Measurements from ENCODE around the gene CTNNA3.

CTNNA3 gene

DNA sequence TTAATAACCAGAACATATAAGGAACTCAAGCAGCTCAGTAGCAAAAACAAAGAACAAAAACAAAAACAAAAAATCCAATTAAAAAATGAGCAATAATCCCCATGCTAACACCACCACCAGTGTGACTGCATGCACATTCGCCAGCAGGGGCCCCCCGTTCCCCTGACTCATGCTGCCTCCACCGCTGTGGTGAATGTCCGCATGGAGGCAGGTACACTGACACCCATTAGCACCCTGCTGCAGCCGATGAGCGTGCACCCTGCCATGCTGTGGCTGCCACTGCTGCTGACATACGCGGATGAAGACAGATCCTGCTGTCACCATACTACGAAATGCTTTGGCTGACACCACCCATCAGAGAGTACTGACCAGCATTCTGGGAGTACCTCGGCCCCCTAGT is 1091.8 kb downstream of the CTNNA3 start:
- no peak for DNase-seq

DNA sequence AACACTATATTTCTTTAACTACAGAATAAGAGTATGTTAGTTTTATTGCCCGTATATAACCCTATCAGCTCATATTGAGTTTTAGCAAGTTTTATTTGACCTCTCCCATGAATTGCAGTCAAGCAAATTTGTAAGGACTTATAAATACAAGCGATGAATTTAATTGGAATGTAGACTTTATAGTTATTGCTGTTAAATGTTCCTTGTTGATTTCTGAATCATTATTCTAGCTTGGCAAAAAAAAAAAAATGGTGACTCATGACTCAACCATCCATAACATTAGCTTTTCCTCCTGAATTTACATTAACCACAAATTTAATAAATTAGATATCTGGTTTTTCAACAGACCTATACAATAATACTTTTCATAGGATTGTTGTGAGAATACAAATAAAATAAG is 1104.1 kb downstream of the CTNNA3 start:
- DNase-seq, result no peak

DNA sequence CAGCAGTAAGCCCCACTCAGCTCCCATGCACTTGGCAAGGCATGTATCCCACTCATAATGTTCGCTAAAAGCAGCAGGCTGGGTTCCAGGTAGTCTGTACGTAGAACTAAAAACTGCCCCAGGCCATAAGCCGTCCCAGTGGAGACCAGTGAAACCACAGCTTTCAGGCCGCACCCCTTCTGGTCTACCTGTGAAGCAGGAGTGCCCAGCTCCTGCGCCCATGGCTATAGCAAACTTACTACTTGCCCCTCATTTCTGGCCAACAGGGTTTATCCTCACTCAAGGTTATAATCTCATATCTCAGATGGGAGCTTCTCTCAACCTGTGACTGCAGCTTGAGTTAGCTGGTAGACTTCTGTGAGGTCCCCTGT is 1108.3 kb downstream of the CTNNA3 start:
- DNase-seq, result no peak

DNA sequence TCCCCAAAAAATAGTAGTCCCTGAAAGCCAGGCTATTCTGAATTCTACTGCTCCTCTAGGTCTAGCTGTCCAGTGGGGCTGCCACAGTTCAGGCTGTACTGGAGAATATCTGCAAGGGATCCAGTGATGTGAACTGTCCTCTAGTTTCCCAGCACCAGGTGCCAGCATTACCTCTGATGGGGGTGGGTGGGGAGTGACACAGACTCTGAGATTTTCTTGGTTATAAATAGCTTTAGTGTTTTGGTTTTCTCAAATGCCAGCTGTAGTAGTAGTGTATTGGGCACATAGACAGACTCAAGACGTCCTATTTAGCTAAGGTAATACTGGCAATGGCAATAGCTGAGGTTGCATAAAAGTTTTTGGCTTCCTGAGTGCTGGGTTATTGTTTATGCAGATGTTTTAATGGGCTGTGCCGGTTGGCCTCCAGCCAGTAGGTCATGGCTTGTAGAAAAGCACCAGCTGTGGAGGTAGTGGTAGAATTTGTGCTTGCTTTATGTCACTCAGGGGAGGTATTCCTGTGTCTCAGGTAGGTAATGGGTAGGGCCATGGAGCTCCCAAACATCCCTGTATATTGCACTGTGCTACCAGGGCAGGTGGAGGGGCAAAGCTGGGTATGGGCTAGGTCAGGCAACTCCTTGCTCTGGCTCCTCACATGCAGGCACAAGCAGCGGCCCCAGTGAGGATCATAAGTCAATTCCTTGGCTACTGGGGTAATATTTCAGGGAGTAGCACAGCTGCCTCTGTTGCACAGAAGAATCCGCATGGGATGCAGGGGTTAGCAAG is 1108.9 kb downstream of the CTNNA3 start:
- DNase-seq, result no peak

DNA sequence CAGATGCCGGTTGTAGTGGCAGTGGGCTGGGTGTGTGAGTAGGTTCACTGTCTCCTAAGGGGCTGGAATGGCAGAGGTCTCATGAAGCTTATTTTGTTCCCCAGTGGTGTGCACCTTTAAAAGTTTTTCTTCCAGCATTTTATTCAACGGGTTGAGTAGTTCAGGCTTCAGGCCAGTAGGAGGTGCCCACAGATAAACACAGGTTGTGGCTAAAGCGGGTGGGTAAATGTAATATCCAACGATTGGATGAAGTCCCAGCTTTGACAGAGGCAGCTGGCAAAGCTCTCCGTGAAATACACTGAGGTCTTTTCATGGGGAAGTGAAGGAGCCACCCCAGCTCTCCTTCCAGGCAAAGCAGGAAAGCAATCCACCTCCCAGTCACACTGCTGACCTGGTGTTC is 1109.9 kb downstream of the CTNNA3 start:
- no peak for DNase-seq

DNA sequence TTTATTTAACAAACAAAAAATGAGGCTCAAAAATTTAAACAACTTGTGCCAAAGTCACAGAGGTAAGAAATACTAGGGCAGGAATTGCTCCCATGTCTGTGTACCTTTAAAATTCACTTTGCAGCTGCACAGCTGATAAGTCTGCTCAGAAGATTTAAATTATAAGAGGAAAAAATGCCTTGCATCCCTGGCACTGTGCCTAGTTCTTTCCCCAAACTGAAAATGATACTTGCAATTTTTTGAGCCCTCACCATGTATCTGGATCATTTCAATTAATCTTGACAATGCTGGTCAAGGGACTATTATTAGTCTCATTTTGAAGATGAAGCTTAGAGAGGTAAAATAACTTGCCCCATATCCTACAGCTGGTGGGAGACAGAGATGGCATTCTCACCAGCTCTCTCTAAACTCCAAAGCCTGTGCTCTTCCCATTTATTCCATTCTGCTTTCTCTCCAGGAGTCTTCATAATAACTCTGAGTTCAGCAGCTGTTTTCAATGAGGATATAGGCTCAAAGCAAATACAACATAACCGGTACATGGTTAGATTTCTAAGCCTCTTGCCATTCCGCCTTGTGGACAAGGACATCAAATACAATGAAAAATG is 1120.6 kb downstream of the CTNNA3 start:
- DNase-seq, result no peak

DNA sequence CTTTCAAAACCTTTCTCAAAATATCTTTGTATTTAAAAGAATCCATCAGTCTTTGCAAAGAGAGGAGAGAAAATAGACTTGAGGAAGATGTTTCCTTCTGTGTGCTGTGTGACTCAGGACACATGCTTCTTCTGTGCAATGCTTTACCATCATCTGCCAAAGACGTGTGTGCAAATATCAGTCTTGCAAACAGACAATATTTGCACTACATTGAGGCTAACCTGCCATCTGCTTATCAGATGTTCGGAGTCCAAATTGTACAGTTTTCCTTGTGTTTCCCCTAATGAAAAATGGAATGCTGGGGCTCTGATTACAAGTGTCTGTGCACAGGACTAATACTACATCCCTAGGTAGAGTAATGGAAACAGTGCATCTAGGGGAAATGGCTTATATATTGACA is 1123.3 kb downstream of the CTNNA3 start:
- DNase-seq, result peak in 1 of 2 experiments; percentile 3

DNA sequence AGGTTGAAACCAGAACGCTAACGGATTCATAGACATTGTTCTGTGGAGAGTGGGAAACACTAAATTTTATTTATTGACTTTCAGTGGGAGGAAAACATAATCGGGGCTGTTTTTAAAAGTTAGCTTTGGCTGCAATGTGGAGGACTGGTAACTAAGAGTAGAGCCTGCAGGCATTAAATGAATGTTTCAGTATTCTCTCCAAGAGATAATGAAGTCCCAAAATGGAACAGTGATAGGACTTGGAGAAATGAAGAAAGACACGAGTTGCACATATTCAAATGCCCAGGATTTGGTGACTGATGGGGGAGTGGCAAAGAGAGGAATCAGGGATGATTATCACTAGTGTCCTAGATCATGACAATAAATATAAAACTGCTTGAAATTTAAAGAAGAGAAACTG is 1130.0 kb downstream of the CTNNA3 start:
- DNase-seq, result no peak

DNA sequence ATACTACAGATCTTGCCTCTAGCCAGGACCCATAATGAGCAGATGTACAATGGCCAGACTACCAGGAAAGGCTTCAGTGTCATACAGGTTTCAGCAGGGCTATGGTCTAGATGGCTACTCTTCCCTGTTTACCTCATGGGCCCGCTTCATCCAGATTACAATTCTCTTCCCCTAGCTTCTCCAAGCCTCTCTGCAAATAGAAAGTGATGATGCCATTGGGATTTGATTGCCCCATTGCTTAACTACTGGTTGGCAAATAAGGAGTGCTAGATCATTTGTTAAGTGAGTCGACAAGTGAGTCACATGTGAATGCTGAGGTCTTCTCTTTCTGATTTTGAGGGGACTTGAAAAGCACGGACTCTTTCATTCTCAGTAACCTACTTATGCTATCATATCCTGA is 1131.7 kb downstream of the CTNNA3 start:
- DNase-seq, result no peak

DNA sequence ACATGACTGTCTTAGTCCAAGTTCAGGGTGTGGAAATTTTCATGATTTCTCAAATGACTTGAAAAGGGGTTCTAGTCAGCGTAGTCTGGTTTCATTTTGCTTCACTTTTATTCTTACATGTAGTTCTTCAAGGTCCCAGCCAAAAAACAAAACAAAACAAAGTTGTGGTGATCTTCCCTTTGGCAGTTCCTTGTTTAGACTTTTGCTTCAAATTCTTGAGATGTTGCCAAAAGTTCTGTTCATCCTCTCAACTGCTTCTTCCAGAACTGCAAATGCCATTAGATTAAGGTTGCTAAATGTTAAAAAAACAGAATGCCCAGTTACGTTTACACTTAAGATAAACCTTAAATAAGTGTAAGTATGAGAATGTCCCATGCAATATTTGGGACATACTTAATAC is 1140.9 kb downstream of the CTNNA3 start:
- no peak for DNase-seq

DNA sequence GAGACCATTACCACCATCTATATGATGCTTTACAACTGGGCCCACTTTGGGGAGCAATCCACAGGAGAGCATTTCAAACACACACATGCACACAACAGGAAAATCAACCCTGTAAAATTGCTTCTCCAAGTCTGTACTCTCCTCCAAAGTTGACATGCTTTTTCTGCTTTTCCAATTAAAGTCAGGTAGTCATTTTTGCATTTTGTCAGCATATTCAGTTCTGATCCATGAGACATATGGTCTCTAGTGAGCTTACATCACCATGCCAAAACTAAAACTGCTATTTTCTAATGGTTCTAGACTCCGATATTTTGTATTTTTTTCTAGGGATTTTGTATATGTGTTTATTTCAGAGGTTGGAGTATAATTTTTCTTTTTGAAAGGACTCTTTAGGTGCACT is 1143.7 kb downstream of the CTNNA3 start:
- no peak for DNase-seq

DNA sequence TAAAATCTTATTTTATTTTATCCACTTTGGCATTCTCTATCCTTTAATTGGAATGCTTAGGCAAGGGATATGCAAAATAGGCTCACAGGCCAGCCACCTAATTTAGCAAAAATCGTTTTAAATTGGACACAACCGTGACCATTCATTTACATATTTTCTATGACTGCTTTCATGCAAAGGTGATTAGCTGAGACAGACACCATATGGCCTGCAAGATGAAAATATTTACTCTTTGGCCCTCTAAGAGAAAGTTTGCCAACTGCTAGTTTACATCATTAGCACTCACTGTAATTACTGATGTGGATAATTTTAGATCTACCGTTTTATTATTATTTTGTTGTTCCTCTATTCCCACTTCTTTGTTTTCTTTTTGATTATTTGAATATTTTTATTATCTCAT is 1145.6 kb downstream of the CTNNA3 start:
- peak in 1 of 2 experiments; percentile 27 for DNase-seq

DNA sequence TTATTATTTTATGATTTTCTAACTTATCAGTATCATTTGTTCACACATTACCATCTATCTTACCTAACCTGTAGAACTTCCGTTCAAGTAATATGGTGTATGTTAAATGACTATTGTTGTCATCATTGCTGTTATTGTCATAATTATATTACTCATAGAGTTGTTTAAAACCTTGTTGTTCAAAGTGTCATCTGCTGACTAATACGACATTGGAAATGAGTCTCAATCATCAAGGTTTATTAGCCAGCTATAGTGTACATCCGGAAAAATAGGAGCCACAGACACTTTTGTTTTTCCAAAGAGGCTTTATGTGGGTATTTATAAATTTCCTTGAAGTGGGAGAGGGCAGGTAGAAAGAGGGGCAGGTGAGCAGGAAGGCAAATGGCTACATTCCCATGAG is 1157.1 kb downstream of the CTNNA3 start:
- no peak for DNase-seq

DNA sequence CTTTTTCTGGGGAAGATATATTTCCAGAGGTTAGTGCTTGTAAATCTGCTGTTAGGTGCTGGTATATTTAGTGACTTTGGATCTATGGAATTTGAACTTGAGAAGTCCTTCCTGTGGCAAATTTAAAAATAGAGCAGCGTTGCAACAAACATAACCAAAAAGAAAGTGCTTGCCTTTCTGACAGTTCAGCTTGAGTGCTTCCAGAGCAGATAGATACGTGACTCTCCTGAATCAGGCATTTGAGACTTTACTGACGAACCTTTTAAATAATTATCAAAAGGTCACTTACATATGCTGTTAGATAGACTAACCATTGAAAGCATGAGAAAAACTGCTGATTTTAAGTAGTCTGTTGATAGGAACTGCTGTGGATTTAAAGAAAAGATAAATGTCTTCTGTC is 1157.6 kb downstream of the CTNNA3 start:
- no peak for DNase-seq

DNA sequence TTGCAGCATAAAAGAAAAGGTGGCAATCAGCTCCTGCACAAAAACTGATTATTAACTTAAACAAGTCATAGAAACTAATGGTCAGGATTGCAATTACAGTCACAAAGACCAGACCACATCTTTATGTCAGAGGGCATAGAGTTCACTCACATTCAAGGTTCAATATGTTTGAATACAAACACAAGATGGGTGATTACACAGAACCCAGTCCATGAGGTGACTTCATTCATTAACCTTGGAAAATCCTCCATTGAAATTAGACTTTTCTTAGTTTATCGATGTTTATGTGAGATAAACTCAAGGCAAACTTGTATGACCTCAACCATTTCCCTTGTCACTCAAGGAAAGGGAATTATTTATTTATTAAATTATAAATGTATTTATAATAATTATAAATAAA is 1158.8 kb downstream of the CTNNA3 start:
- no peak for DNase-seq

DNA sequence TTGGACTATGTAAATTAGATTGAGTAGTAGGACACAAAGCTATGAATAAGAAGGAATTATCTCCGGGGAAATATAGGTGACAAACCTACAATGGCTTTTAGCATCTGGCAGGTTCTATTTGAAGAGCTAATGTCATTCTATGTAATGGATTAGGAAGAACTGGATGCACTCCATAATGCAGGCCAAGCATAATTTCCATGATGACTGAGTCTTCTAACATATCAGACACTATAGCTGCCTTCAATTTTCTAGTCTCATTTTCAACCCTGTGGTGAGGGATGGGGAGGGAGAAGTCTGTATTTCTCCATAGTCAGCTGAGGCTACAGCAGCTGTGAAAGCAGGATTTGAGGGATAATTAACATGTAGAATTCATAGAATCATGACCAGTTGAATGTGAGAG is 1160.6 kb downstream of the CTNNA3 start:
- DNase-seq, result no peak

DNA sequence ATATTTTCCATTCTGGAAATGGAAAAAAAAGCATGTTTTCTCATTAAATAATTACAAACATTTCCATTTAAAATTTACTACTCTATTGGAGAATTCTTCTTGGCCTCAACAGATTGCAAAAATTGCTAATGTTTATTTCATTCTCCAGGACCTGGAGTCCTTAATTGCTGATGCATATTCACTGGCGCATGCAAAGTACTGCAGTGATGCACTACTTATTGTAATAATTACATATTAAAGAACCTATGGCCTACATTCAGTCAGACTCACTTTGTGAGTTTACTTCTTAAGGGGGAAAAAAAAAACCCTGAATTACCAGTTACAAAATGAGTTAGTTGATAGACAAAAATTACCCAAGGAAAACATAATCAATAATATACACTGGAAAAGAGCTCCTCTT is 1161.1 kb downstream of the CTNNA3 start:
- no peak for DNase-seq

DNA sequence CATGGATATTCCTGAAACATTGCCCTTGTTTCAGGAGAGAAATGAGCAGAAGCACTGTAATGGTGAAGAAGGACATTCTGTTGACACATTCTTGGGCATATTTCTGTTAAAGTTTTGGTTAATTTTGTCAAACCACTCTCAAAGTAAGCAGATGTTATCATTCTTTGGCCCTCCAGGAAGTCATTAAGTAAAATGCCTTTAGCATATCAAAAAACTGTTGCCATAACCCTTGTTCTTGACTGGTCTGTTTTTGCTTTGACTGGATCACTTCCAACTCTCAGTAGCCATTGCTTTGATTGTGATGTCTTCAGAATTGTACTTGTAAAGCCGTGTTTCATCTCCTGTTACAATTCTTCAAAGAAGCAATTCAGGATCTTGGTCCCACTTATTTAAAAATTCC is 1174.5 kb downstream of the CTNNA3 start:
- DNase-seq, result no peak

DNA sequence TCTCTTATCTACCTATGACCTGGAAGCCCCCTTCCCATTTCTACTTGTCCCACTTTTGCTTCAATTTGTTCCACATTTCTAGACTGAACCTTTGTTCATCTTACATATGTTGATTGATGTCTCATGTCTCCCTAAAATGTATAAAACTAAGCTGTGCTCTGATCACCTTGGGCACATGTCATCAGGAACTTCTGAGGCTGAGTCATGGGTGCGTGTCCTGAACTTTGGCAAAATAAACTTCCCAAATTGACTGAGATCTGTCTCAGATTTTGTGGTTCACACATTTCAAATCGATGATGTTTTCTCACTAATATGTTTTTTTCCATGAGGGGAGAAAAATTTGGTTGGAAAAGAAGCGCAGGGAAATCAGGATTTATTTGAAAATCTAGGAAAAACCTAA is 1176.4 kb downstream of the CTNNA3 start:
- DNase-seq, result no peak

DNA sequence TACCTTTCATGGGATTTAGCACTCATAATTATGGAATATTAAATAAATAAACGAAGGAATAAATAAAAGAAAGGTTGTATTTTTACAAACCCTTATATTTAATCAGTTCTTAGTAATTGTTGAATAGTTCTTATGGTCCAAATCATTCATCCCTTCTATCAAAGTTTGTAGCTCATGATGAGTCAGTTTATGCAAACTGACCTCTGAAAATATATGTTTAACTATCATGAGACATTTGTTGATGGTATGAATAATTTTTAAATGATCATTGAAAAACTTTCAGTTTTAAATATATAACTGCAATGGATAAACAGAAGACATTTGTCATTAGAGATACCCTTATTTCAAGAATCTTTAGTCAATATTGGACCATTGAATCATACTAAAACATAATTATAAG is 1181.3 kb downstream of the CTNNA3 start:
- DNase-seq, result no peak

DNA sequence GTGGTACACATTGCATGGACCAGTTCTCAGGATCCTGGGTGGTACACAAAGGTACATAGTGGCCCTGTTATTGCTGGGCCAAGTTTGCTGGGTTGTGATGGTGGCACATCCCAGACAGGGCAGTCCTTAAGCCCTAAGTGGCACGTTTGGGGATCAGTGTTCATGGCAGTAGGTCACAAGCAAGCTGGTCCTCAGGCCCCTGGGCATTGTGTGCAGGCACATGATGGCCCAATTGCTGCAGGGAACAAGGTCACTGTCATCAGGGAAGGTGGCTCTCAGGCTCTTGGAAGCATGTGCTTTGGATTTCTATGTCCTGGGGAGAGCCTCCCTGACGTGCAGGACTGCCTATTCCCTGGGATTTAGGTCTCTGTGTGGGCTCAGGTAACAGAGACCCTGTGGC is 1182.5 kb downstream of the CTNNA3 start:
- no peak for DNase-seq

DNA sequence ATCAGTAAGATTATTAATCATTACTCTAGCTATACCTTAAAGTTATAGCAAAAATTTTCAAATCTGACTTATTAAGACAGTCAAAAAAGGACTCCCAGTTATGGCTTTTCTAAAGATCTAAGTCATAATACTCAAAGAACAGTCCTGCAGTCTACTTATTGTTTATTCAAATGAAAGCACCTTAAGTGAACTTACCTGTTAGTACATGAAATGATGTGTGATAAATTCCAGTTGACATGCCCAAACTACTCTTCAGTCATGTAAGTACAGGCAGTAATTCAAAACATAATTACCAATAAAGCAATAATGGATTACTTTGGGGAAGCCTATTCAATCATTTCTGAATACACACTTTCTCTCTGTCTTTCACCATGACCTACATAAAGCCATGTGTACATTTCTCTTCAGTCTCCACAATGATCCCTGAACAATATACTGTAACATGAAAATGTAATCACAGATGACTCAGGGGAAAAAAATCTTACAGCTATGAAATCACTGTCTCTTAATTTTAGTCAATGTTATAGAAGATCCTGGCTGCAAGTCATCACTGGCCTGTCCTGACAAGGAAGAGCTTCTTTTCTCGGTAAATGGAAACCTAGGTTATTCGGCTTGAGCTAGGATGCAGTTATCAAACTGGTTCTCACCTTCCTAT is 1190.9 kb downstream of the CTNNA3 start:
- DNase-seq, result no peak

DNA sequence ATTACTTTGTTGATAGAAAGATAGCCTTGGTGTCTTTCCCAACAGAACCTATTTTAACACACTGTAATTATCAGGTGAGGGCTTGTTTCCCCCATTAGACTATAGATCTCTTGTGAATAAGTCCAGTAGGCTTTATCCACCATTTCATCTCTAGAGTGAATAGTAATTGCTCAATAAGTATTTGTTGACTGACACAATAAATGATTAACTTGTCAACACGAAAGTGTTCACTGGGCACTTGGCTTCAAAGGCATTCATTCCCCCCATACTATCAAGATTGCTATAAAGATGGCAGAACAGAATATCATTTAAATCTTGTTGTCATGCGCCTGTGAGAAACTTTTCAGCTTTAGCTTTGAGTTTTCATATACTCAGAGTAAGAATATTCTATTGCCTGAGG is 1194.6 kb downstream of the CTNNA3 start:
- DNase-seq, result no peak

DNA sequence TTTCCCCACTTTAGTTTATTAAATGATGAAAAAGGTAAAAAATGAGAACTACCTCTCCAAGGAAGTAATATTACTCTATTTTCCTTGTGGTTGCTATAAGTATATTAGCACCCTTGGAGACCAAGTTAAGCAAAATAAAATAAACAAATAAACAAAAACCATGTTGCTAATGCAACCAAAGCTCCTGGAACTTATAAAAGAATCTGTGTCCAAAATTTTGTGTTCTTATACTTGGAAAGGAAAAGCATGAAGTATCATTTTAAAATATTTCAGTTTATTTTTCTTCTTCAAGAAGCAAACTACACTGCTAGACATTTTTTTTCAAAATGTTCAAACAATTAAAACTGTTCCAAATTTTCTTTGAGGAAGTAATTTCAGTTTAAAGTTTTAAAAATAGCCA is 1212.0 kb downstream of the CTNNA3 start:
- no peak for DNase-seq

DNA sequence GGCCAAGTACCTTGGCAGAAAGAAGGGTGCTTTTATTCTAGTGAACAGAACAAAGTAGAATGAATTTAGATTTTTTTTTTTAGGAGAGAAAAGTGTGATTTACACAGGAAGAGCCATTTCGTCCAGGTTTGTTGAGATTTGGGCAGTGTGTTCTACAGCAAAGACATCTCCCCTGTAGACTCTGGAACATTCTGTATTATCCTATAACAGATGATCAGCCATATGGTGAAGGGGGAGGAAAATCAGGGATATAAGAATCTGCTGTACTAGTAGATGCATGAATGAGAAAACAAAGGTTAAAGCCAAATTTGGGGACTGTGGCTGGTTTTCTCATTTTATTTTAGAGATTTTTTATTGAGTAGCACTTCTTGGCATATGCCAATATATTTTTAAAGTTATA is 1223.8 kb downstream of the CTNNA3 start:
- DNase-seq, result peak in 1 of 2 experiments; percentile 20
